ENCODE data around the gene SCIN.

SCIN gene

DNA sequence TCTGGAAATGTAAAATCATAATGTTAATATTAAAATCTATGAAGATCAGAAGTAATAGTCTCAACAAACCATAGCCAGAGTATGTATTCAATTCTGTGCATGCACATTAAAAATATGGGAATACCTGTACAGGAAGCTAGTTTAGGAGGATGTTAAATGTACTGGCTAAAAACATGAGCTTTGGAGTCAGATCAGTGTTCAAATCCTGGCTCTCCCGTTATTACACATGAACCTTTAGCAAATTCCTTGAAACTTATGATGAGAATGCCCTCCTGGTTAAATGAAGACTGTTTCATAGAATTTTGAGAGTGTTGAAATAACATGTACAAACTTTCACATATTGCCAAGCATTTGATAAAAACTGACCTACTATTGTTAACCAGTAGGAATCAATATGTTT is 121.5 kb downstream of the SCIN start:
- CTCF ChIA-PET: no interaction called here
- no peak for DNase-seq (ENCODE audit: low read depth, low spot score)
- POLR2A ChIA-PET: no interaction called here
- TF ChIP-seq, protein P1, sequence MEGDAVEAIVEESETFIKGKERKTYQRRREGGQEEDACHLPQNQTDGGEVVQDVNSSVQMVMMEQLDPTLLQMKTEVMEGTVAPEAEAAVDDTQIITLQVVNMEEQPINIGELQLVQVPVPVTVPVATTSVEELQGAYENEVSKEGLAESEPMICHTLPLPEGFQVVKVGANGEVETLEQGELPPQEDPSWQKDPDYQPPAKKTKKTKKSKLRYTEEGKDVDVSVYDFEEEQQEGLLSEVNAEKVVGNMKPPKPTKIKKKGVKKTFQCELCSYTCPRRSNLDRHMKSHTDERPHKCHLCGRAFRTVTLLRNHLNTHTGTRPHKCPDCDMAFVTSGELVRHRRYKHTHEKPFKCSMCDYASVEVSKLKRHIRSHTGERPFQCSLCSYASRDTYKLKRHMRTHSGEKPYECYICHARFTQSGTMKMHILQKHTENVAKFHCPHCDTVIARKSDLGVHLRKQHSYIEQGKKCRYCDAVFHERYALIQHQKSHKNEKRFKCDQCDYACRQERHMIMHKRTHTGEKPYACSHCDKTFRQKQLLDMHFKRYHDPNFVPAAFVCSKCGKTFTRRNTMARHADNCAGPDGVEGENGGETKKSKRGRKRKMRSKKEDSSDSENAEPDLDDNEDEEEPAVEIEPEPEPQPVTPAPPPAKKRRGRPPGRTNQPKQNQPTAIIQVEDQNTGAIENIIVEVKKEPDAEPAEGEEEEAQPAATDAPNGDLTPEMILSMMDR (IDR thresholded peaks at IDR 0.05; ENCODE audit: insufficient read depth, low read length, missing control alignments): no peak
- no peak overlapping the region for H3K4me3 ChIP-seq (ENCODE audit: low read depth, low read length)

DNA sequence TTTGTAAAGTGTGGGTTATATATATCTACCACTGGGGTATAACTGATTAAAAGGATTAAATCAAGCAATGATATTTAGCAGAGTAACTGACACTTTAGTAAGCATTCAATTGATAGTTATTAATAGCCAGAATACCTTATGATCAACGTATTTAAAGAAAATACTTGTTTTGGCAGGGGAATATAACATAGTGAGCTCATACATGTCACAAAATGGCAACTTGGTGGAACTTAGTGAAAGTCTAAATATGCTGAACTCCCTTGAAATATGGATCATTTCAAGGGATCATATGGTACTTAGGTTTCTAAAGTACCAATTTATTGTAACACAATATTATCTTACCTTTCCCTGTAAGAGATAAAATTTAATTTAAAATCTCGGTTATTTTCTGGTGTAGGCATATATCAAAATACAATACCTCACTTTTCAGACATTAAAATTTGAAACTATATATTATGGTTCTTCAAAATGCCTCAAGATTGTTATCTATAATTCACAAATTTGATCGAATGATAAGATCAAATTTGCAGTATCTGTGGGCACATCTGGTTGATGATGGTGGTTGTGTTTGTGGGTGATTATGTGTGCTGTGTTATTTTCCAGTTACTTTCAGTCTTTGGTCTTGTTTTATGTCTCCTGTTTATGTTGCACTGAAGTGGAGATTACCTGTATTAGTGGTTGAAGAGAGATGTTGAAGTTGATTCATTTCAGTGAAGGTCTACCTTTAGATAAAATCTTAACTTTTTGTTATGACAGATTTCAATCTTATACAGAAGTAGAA is 122.1 kb downstream of the SCIN start:
- ChIA-PET CTCF (no interaction called here), POLR2A (no interaction called here)
- H3K4me3 ChIP-seq (ENCODE audit: low read depth, low read length): no peak overlapping the region
- TF ChIP-seq, protein P1 (IDR thresholded peaks at IDR 0.05; ENCODE audit: insufficient read depth, low read length, missing control alignments): no peak
- DNase-seq (ENCODE audit: low read depth, low spot score): no peak

DNA sequence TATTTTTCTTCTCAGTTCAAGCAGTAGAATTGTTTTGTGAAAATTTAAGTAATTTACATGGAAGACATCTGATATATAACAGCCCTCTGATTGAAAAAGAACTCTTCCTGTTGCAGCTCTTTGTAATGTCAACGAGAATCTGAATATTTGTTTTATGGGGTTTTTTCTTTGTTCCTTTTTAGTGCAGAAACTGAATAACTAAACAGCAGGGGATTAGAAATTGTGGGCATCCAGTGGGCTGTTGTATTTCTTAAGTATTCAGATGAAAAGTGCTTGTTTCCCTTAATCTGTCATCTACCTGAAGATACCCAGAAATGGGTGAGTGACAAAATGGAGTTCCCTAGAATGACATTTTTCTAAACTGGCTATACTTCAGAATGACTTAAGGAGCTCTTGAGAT is 124.3 kb downstream of the SCIN start:
- H3K4me3 ChIP-seq (ENCODE audit: low read depth, low read length): no peak overlapping the region
- ChIA-PET CTCF (interaction anchor here (1.5 kb wide), 1 partner anchor 8 kb away, joined by 5 read pairs; no protein-coding TSS in a partner anchor), POLR2A (no interaction called here)
- TF ChIP-seq, protein P1 (IDR thresholded peaks at IDR 0.05; ENCODE audit: insufficient read depth, low read length, missing control alignments): no peak
- DNase-seq (ENCODE audit: low read depth, low spot score): no peak

DNA sequence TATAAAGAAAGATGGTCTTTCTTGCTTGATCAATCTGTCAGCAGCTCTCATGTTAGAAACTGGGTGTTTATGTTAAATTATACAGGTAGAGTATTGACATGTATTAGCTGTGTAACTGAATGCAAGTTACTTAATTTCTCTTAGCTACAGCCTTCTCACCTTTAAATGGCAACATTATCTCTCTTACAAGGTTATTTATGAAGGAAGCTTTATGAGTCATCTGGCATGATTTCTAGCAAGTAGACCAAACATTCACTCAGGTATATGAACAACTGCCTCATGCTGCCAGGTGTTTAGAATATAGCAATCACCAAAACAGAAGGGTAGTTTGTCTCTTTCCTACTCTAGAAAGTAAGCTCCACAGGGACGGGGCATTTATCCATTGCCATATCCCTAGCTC is 125.4 kb downstream of the SCIN start:
- POLR2A ChIA-PET: interaction anchor here (1.3 kb wide), 1 partner anchor 9 kb away, joined by 4 read pairs; the partner anchor contains the start of gene ARL4A
- TF ChIP-seq, protein P1 (IDR thresholded peaks at IDR 0.05; ENCODE audit: insufficient read depth, low read length, missing control alignments): no peak
- CTCF ChIA-PET: interaction anchor here (1.5 kb wide), 1 partner anchor 9 kb away, joined by 5 read pairs; no protein-coding TSS in a partner anchor
- no peak for DNase-seq (ENCODE audit: low read depth, low spot score)
- H3K4me3 ChIP-seq (ENCODE audit: low read depth, low read length): no peak overlapping the region

DNA sequence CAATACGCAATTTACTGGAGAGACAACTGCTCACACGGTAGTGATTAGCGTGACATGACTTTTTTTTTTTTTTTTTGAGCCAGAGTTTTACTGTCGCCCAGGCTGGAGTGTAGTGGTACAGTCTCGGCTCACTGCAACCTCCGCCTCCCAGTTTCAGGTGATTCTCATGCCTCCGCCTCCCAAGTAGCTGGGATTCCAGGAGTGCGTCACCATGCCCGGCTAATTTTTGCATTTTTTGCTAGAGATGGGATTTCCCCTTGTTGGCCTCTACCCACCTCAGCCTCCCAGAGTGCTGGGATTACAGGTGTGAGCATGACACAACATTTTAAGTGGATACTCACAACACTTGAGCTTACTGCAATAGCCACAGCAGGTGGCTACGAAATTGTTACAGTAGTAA is 128.8 kb downstream of the SCIN start:
- CTCF ChIA-PET: interaction anchor here (1.2 to 1.6 kb wide), 2 partner anchors 9 to 13 kb away, joined by 4 to 5 read pairs; no protein-coding TSS in a partner anchor
- no peak overlapping the region for H3K4me3 ChIP-seq (ENCODE audit: low read depth, low read length)
- POLR2A ChIA-PET: no interaction called here
- no peak for DNase-seq (ENCODE audit: low read depth, low spot score)
- TF ChIP-seq, protein P1 (IDR thresholded peaks at IDR 0.05; ENCODE audit: insufficient read depth, low read length, missing control alignments): no peak

DNA sequence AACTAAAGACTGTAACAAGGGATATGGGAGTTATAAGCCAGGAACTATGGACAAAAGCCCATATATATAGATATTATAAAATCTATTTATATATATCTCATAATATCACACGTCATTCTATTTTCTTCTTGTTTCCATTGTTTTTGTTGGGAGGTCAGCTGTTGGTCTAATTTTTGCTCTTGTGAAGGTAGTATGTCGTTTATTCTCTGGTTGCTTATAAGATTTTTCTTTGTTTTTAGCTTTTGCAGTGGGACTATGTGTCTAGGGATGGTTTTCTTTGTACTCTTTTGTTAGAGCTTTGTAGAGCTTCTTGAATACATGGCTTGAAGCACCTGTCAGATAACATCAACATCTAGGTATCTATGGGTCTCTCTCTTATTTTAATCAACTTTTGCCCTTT is 130.9 kb downstream of the SCIN start:
- ChIA-PET CTCF (interaction anchor here (3.6 kb wide), 1 partner anchor 15 kb away, joined by 17 read pairs; the partner anchor contains the start of gene ARL4A), POLR2A (no interaction called here)
- TF ChIP-seq, protein P1 (IDR thresholded peaks at IDR 0.05; ENCODE audit: insufficient read depth, low read length, missing control alignments): no peak
- no peak for DNase-seq (ENCODE audit: low read depth, low spot score)
- no peak overlapping the region for H3K4me3 ChIP-seq (ENCODE audit: low read depth, low read length)

Measured in AG04449 (cell line).